Trophoblast cell (in vitro differentiated cells and primary cell): ENCODE results near the gene PAX8.

ENCODE experiments used
- DNase-seq, 2 donors: peaks; one replicate each; pipeline ENCODE4 v3.0.0-alpha.2; 2016
- H2AFZ ChIP-seq: 2 replicates; pipeline ENCODE4 v1.6.1; 2013; ENCODE audit warnings: low read length, moderate library complexity, mild to moderate bottlenecking; ENCODE audit not compliant: insufficient read depth, poor library complexity
- H2AK5ac ChIP-seq: 2 replicates; pipeline ENCODE4 v1.6.1; 2013; ENCODE audit warnings: mild to moderate bottlenecking, low read length
- H2BK120ac ChIP-seq: 2 replicates; pipeline ENCODE4 v1.6.1; 2013; ENCODE audit warnings: low read length, mild to moderate bottlenecking, moderate library complexity; ENCODE audit not compliant: insufficient read depth, poor library complexity
- H2BK12ac ChIP-seq: 2 replicates; pipeline ENCODE4 v1.6.1; 2013; ENCODE audit warnings: mild to moderate bottlenecking, low read length, moderate library complexity
- H2BK5ac ChIP-seq: 2 replicates; pipeline ENCODE4 v1.6.1; 2013; ENCODE audit warnings: low read length, low read depth, moderate library complexity, mild to moderate bottlenecking; ENCODE audit not compliant: poor library complexity
- H3K14ac ChIP-seq: 2 replicates; pipeline ENCODE4 v1.6.1; 2013; ENCODE audit warnings: mild to moderate bottlenecking, low read length
- H3K18ac ChIP-seq: 2 replicates; pipeline ENCODE4 v1.6.1; 2013; ENCODE audit warnings: mild to moderate bottlenecking, low read length
- H3K23ac ChIP-seq: 2 replicates; pipeline ENCODE4 v1.6.1; 2013; ENCODE audit warnings: low read length
- H3K27ac ChIP-seq: 2 replicates; pipeline ENCODE4 v1.5.1; 2013; ENCODE audit warnings: low read depth, mild to moderate bottlenecking, inconsistent platforms, low read length, moderate library complexity
- H3K27me3 ChIP-seq: 2 replicates; pipeline ENCODE4 v1.6.1; 2013; ENCODE audit warnings: inconsistent platforms, mild to moderate bottlenecking, low read length, moderate library complexity; ENCODE audit not compliant: insufficient read depth
- H3K36me3 ChIP-seq, 2 experiments: 1 replicate in 1 of 2; 2 replicates in 1 of 2; pipeline ENCODE4 v1.6.1; 2013; ENCODE audit warnings: low read length in 2 of 2, mild to moderate bottlenecking in 2 of 2, moderate library complexity in 1 of 2; ENCODE audit not compliant: insufficient read depth in 2 of 2, control insufficient read depth in 1 of 2
- H3K4ac ChIP-seq: 2 replicates; pipeline ENCODE4 v1.6.1; 2013; ENCODE audit warnings: low read depth, mild to moderate bottlenecking, low read length, moderate library complexity
- H3K4me1 ChIP-seq, 2 experiments: 1 replicate in 1 of 2; 2 replicates in 1 of 2; pipeline ENCODE4 v1.6.1; 2013; ENCODE audit warnings: low read length in 2 of 2, mild to moderate bottlenecking in 2 of 2, moderate library complexity in 1 of 2; ENCODE audit not compliant: insufficient read depth in 2 of 2, control insufficient read depth in 1 of 2
- H3K4me2 ChIP-seq: 2 replicates; pipeline ENCODE4 v1.6.1; 2013; ENCODE audit warnings: inconsistent platforms, mild to moderate bottlenecking, low read length, moderate library complexity
- H3K4me3 ChIP-seq: 2 replicates; pipeline ENCODE4 v1.5.1; 2013; ENCODE audit warnings: mild to moderate bottlenecking, low read depth, low read length, inconsistent platforms
- H3K79me1 ChIP-seq: one replicate; pipeline ENCODE4 v1.6.1; 2013; ENCODE audit warnings: low read length
- H3K79me2 ChIP-seq: 2 replicates; pipeline ENCODE4 v1.6.1; 2013; ENCODE audit warnings: low read length, mild to moderate bottlenecking; ENCODE audit not compliant: control insufficient read depth, insufficient read depth, poor library complexity
- H3K9ac ChIP-seq: 2 replicates; pipeline ENCODE4 v1.6.1; 2013; ENCODE audit warnings: mild to moderate bottlenecking, low read length
- H3K9me3 ChIP-seq: 2 replicates; pipeline ENCODE4 v1.6.1; 2013; ENCODE audit warnings: low read depth, mild to moderate bottlenecking, control low read depth, inconsistent platforms, low read length; ENCODE audit not compliant: insufficient read depth
- H4K12ac ChIP-seq: 2 replicates; pipeline ENCODE4 v1.6.1; 2013; ENCODE audit warnings: low read depth, mild to moderate bottlenecking, low read length, moderate library complexity
- H4K8ac ChIP-seq: 2 replicates; pipeline ENCODE4 v1.6.1; 2013; ENCODE audit warnings: low read depth, mild to moderate bottlenecking, low read length, moderate library complexity
- H4K91ac ChIP-seq: one replicate; pipeline ENCODE4 v1.6.1; 2013; ENCODE audit warnings: low read depth, mild to moderate bottlenecking, low read length, moderate library complexity
- WGBS: extraction: QIAGEN DNeasy Blood & Tissue Kit; methylation state at CpG from one replicate; pipeline ENCODE4 v1.1.7; 2013; ENCODE audit warnings: missing lambda C conversion rate; ENCODE audit not compliant: insufficient read length, insufficient coverage; ENCODE audit errors: extremely low coverage; 5-methylcytosine and 5-hydroxymethylcytosine counted together

Gene PAX8

DNA sequence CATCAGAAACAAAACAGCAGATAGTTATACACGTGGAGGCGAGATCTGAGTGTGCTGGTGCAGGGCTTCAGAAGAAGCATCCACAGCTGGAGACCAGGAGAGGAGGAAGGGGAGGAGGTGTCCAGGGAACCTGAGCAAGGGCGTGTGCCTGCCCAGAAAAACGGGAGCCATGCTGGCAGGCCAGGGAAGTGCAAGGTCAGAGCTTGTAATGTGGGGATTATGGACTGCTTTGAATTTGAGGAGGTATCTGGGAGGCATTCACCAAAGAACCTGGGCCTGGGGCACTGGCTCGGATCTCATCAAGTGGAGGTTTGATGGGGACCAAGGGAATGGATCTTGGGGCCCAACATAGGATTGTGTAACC is 92.3 kb downstream of the PAX8 start:
- WGBS = no CpG with 5 or more reads among the region's 5 CpGs
- H2AFZ ChIP-seq = no peak overlapping the region

DNA sequence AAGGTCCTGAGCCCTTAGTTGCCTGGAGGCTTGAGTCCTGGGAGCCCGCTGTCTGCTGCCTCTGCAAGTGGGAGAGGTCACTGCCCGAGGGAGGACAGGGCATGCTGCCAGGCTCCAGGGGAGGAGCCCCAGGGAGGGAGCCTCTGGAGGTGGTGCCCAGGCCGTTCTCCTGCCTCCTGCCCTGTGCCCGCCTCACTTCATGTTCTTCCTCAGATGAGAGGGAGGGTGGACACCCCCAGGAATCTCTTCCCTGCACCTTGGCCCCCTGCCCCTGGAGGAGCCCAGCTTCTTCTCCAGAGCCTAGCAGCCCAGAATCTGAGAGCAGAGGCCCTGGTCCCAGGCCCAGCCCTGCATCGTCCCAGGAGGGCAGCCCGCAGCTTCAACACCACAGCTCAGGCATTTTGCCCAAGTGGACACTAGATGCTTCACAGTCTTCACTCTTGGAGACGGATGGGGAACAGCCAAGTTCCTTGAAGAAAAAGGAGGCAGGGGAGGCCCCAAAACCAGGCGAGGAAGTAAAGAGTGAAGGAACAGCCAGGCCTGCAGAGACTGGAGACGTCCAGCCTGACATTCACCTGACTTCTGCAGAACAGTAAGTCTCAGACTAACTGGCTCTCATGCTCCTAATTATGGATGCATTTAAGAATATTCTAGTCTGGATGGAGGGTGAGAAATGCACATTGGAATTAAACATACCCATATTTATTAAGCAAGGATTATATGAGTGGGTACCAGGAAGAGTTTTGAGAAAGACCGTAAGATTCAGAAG is 92.9 kb downstream of the PAX8 start:
- no peak overlapping the region for H4K12ac ChIP-seq
- peaks cover 10 to 15% of the 10 kb centered on the region in 2 experiments for H3K36me3 ChIP-seq
- no CpG with 5 or more reads among the region's 10 CpGs for WGBS
- H3K79me2 ChIP-seq = no peaks in the 10 kb centered on the region
- peak overlapping the region; percentile 44 for H3K18ac ChIP-seq
- H3K79me1 ChIP-seq = peaks cover 2% of the 10 kb centered on the region
- no peak overlapping the region for H3K4me3 ChIP-seq
- H3K4me1 ChIP-seq = peaks cover 0 to 6% of the 10 kb centered on the region in 2 experiments
- peaks cover 1% of the 10 kb centered on the region for H3K9me3 ChIP-seq
- H2BK120ac ChIP-seq = no peak overlapping the region
- H3K23ac ChIP-seq = no peak overlapping the region
- H3K27ac ChIP-seq = no peak overlapping the region
- H2AFZ ChIP-seq = peak overlapping the region; percentile 12
- no peak overlapping the region for H3K9ac ChIP-seq
- H4K8ac ChIP-seq = no peak overlapping the region
- no peak overlapping the region for H2BK5ac ChIP-seq
- H4K91ac ChIP-seq = peak overlapping the region; percentile 43
- H3K14ac ChIP-seq = peak overlapping the region; percentile 27
- H3K4me2 ChIP-seq = no peak overlapping the region
- H2AK5ac ChIP-seq = no peak overlapping the region
- H2BK12ac ChIP-seq = peak overlapping the region; percentile 30
- DNase-seq = no peak
- H3K4ac ChIP-seq = no peak overlapping the region
- no peaks in the 10 kb centered on the region for H3K27me3 ChIP-seq

More for the DNA sequence above, 92.3 kb downstream of the PAX8 start:
- no peaks in the 10 kb centered on the region for H3K27me3 ChIP-seq
- peaks cover 10 to 15% of the 10 kb centered on the region in 2 experiments for H3K36me3 ChIP-seq
- no peak overlapping the region for H3K9ac ChIP-seq
- no peak overlapping the region for H2BK120ac ChIP-seq
- H3K27ac ChIP-seq = no peak overlapping the region
- H3K9me3 ChIP-seq = peaks cover 1% of the 10 kb centered on the region
- no peak overlapping the region for H3K18ac ChIP-seq
- no peak overlapping the region for H3K23ac ChIP-seq
- H3K4me2 ChIP-seq = no peak overlapping the region
- peaks cover 2% of the 10 kb centered on the region for H3K79me1 ChIP-seq
- no peak overlapping the region for H2BK12ac ChIP-seq
- no peak overlapping the region for H3K4ac ChIP-seq
- H4K8ac ChIP-seq = no peak overlapping the region
- no peaks in the 10 kb centered on the region for H3K79me2 ChIP-seq
- H3K4me3 ChIP-seq = peak overlapping the region; percentile 20
- no peak overlapping the region for H2AK5ac ChIP-seq
- no peak overlapping the region for H3K14ac ChIP-seq
- H4K91ac ChIP-seq = no peak overlapping the region
- H3K4me1 ChIP-seq = peaks cover 0 to 6% of the 10 kb centered on the region in 2 experiments
- no peak for DNase-seq
- no peak overlapping the region for H2BK5ac ChIP-seq
- H4K12ac ChIP-seq = no peak overlapping the region

DNA sequence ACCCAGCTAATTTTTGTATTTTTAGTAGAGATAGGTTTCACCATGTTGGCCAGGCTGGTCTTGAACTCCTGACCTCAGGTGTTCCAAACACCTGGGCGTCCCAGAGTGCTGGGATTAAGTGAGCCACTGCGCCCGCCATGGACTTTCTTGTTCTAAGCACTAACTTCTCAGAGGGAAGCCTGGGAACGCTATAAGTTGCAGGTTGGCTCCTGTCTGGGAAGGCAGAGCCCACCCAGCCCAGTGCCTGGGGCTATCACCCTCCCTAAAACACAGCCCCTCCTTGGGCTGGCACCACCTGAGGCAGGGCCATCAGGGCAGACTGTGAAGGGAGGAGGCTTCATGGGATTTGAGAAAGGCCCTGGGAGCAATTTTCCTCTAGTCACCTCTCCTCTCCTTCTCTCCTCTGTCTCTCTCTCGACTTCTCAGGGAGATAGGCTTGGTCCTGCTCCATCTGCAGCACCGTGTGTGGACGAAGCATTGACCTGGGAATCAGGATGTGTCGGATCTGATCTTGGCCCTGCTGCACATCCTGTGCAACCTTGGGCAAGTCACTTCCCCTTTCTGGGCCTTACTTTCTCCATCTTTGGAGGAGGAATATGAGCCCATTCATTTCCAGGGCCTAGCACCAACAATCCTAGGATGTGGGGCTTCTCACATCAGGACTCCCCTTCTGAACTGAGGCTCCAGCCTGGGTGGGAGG is 94.0 kb downstream of the PAX8 start:
- no peak overlapping the region for H3K14ac ChIP-seq
- no peak overlapping the region for H3K4me3 ChIP-seq
- H4K8ac ChIP-seq = no peak overlapping the region
- H2BK120ac ChIP-seq = no peak overlapping the region
- no peak overlapping the region for H3K9ac ChIP-seq
- peaks cover 10 to 15% of the 10 kb centered on the region in 2 experiments for H3K36me3 ChIP-seq
- peaks cover 7 to 15% of the 10 kb centered on the region in 2 experiments for H3K4me1 ChIP-seq
- no peak overlapping the region for H3K27ac ChIP-seq
- no peak overlapping the region for H3K4ac ChIP-seq
- peaks cover 1% of the 10 kb centered on the region for H3K9me3 ChIP-seq
- no CpG with 5 or more reads among the region's 8 CpGs for WGBS
- peaks cover 8% of the 10 kb centered on the region for H3K79me1 ChIP-seq
- no peak overlapping the region for H4K12ac ChIP-seq
- no peak for DNase-seq
- no peak overlapping the region for H3K4me2 ChIP-seq
- H3K18ac ChIP-seq = peak overlapping the region; percentile 62
- no peak overlapping the region for H2AK5ac ChIP-seq
- H4K91ac ChIP-seq = no peak overlapping the region
- H2AFZ ChIP-seq = no peak overlapping the region
- peak overlapping the region; percentile 28 for H2BK12ac ChIP-seq
- no peaks in the 10 kb centered on the region for H3K79me2 ChIP-seq
- H3K27me3 ChIP-seq = no peaks in the 10 kb centered on the region
- no peak overlapping the region for H2BK5ac ChIP-seq
- H3K23ac ChIP-seq = no peak overlapping the region

DNA sequence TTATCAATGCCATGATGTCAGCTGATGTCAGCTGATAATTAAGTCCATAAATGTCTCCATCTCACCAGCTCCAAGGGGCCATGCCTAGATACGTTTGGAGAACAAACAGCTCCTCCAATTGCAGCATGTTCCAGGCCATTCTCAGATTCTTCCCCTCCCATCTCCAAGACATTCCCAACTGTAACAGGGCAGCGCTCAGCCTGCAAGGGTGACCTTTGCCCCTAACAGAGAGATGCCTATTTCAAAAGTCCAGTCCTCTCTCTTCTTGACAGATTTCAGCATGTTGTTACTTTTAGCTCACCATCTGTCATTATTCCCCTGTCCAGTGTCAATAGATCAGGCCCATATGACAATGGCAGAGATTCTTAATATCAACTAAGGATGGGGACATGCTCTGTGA is 95.0 kb downstream of the PAX8 start:
- no peak overlapping the region for H3K18ac ChIP-seq
- H3K36me3 ChIP-seq = peaks cover 10 to 15% of the 10 kb centered on the region in 2 experiments
- no peak overlapping the region for H3K23ac ChIP-seq
- H2BK5ac ChIP-seq = no peak overlapping the region
- H3K27ac ChIP-seq = no peak overlapping the region
- no CpG with 5 or more reads among the region's 2 CpGs for WGBS
- H3K9ac ChIP-seq = no peak overlapping the region
- H3K9me3 ChIP-seq = peaks cover 1% of the 10 kb centered on the region
- no peak overlapping the region for H4K12ac ChIP-seq
- H3K4me2 ChIP-seq = no peak overlapping the region
- peaks cover 13% of the 10 kb centered on the region for H3K79me1 ChIP-seq
- no peak overlapping the region for H2AFZ ChIP-seq
- H4K8ac ChIP-seq = no peak overlapping the region
- H3K4me1 ChIP-seq = peaks cover 12 to 20% of the 10 kb centered on the region in 2 experiments
- H3K4ac ChIP-seq = no peak overlapping the region
- no peak overlapping the region for H3K4me3 ChIP-seq
- no peak overlapping the region for H4K91ac ChIP-seq
- no peaks in the 10 kb centered on the region for H3K79me2 ChIP-seq
- no peaks in the 10 kb centered on the region for H3K27me3 ChIP-seq
- no peak overlapping the region for H2BK120ac ChIP-seq
- no peak for DNase-seq
- no peak overlapping the region for H3K14ac ChIP-seq
- H2AK5ac ChIP-seq = no peak overlapping the region
- no peak overlapping the region for H2BK12ac ChIP-seq
